ENCODE results near the gene KRTAP4-4. TPM values are rescaled to one million over a fixed set of nuclear protein-coding genes. Genes with fewer than 3 reads are reported as not detected.

Gene KRTAP4-4
- total and polyA plus RNA-seq, 2 experiments from 2014 or later = not detected

DNA sequence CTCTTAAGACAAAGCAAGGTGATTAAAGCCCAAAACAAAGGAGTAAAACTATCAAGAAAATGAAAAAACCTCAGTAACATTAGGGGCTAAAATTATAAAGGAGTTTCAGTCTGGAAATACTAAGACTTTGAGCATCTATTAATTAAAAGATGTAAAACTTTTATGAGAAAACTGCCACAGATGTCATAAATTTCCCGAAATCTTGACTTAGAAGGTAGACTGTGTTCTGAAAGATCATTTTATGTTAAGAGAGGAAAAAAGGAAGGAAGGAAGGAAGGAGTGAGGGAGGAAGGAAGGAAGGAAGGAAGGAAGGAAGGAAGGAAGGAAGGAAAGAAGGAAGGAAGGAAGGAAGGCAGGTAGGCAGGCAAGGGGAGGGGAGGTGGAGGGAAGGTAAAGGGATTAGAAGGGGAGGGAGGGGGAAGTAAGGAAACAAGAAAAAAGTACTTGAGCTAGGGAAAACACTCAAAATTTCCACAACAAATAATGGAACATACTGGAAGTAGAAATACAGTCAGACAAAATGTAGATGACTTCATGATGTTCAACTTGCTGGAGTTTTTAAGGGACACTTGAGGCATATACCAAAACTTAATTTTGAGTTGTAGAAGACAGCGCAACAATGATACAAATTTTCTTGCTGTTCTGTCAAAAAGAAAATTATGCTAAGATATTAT lies 12.9 kb downstream of the KRTAP4-4 start:
- Histone ChIP-seq H3K27me3 (replicated peaks; ENCODE audit: insufficient read depth) (no peaks in the 10 kb centered on the region), H3F3A (ENCODE audit: insufficient read depth) (no peaks in the 10 kb centered on the region), H3K79me2 (ENCODE audit: insufficient read depth) (no peaks in the 10 kb centered on the region), H4K20me1 (ENCODE audit: insufficient read depth) (no peaks in the 10 kb centered on the region), H3K9me3 (ENCODE audit: low read depth) (no peaks in the 10 kb centered on the region), H3K9me2 (ENCODE audit: insufficient read depth) (no peaks in the 10 kb centered on the region), H2AFZ (no peak overlapping the region), H3K9ac (no peak overlapping the region), H3K4me2 (ENCODE audit: unreplicated experiment) (no peak overlapping the region), H3K4me1 (ENCODE audit: insufficient read depth) (no peaks in the 10 kb centered on the region), H3K27ac (no peak overlapping the region), H3K4me3 (no peak overlapping the region), H3K36me3 (ENCODE audit: low read depth) (no peaks in the 10 kb centered on the region)
- in situ Hi-C loops (cut with MboI) = no loop called here
- WGBS, 2 experiments (ENCODE audit: low coverage in 1 of 2, low lambda C conversion rate in 2 of 2, missing lambda C conversion rate in 2 of 2) = 86 to 88% methylated on average over 2 of the region's 2 CpGs
- TF ChIP-seq EZH2 (IDR thresholded peaks at IDR 0.05; ENCODE audit: insufficient read depth, poor library complexity, severe bottlenecking) = no peak
- no peak for TF ChIP-seq EZH2phosphoT487 (IDR thresholded peaks at IDR 0.05; ENCODE audit: insufficient read depth, low read depth)
- no peak for DNase-seq

DNA sequence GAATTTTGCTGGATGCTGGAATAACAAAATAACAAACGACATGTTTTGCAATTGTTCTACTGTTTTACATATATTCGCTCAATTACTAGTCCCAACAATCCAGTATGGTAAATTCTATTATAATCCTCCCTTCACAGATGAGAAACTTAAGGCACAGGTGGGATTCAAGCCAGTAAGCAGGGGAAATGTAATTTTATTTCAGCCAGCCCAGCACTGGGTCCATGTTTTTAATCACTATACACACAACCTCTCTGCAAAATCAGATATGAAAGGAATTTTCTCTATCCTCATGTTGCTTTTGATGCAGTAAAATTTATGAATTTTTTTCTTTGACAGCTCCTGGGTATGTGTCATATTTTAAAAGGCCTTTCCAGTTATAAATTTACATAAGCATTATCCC lies 15.3 kb downstream of the KRTAP4-4 start:
- Histone ChIP-seq H3F3A (ENCODE audit: insufficient read depth) (peaks cover 12% of the 10 kb centered on the region), H3K4me3 (no peak overlapping the region), H3K27me3 (replicated peaks; ENCODE audit: insufficient read depth) (no peaks in the 10 kb centered on the region), H4K20me1 (ENCODE audit: insufficient read depth) (no peaks in the 10 kb centered on the region), H3K9ac (no peak overlapping the region), H2AFZ (no peak overlapping the region), H3K4me1 (ENCODE audit: insufficient read depth) (peaks cover 13% of the 10 kb centered on the region), H3K79me2 (ENCODE audit: insufficient read depth) (no peaks in the 10 kb centered on the region), H3K27ac (no peak overlapping the region), H3K9me2 (ENCODE audit: insufficient read depth) (no peaks in the 10 kb centered on the region), H3K9me3 (ENCODE audit: low read depth) (no peaks in the 10 kb centered on the region), H3K36me3 (ENCODE audit: low read depth) (no peaks in the 10 kb centered on the region), H3K4me2 (ENCODE audit: unreplicated experiment) (no peak overlapping the region)
- no peak for DNase-seq
- TF ChIP-seq EZH2 (IDR thresholded peaks at IDR 0.05; ENCODE audit: insufficient read depth, poor library complexity, severe bottlenecking) (no peak), EZH2phosphoT487 (IDR thresholded peaks at IDR 0.05; ENCODE audit: insufficient read depth, low read depth) (no peak)
- in situ Hi-C loops (cut with MboI) = no loop called here
- WGBS, 2 experiments (ENCODE audit: low coverage in 1 of 2, low lambda C conversion rate in 2 of 2, missing lambda C conversion rate in 2 of 2) = 82 to 90% methylated on average over 2 of the region's 2 CpGs

DNA sequence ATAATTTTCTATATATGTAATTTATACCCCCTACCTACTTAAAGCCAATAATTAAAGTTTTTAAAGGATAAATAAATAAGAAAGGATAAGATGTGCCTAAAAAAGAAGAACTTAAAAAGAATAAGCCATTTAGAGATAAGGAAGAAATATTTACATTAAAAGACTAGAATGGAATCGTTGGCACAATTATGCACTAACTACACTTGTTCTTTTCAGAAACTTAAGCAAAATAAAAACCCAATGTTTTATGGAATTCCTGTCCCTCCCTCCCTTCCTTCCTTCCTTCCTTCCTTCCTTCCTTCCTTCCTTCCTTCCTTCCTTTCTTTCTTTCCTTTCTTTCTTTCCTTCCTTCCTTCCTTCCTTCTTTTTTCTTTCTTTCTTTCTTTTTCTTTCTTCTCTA lies 15.7 kb downstream of the KRTAP4-4 start:
- in situ Hi-C loops (cut with MboI) = no loop called here
- no peak for DNase-seq
- 93 to 96% methylated on average over 1 of the region's 1 CpG for WGBS, 2 experiments (ENCODE audit: low coverage in 1 of 2, low lambda C conversion rate in 2 of 2, missing lambda C conversion rate in 2 of 2)

DNA sequence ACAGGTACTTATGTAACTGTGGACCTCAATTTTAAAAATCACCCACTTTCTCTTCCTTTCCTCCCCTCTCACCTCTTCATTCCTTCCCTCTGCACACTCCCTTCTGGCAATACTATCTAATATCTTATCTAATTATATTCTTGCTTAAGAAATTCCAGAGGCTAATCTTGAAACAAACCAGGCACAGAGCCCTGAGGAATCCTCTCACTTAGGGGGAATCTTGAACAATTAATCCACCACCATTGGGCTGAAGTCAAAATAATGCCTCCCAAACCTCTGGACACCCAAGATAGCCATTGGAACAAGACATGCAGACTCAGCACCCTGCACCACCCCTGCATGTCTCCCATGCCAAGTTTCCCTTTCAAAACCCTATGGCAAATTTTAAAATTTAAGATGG lies 19.2 kb downstream of the KRTAP4-4 start:
- Histone ChIP-seq H3K36me3 (ENCODE audit: low read depth) (no peaks in the 10 kb centered on the region), H3K9me2 (ENCODE audit: insufficient read depth) (peaks cover 2% of the 10 kb centered on the region; the same call in 1 of the 2 replicates), H3K4me1 (ENCODE audit: insufficient read depth) (peaks cover 14% of the 10 kb centered on the region), H3K27me3 (replicated peaks; ENCODE audit: insufficient read depth) (no peaks in the 10 kb centered on the region), H2AFZ (no peak overlapping the region), H3K9ac (peak overlapping the region; percentile 10; the same call in 1 of the 2 replicates), H3K4me2 (ENCODE audit: unreplicated experiment) (peak overlapping the region; percentile 38), H3F3A (ENCODE audit: insufficient read depth) (peaks cover 13% of the 10 kb centered on the region), H3K27ac (peak overlapping the region; percentile 83), H4K20me1 (ENCODE audit: insufficient read depth) (no peaks in the 10 kb centered on the region), H3K9me3 (ENCODE audit: low read depth) (no peaks in the 10 kb centered on the region), H3K79me2 (ENCODE audit: insufficient read depth) (no peaks in the 10 kb centered on the region), H3K4me3 (no peak overlapping the region)
- in situ Hi-C loops (cut with MboI) = no loop called here
- no peak for TF ChIP-seq EZH2 (IDR thresholded peaks at IDR 0.05; ENCODE audit: insufficient read depth, poor library complexity, severe bottlenecking)
- TF ChIP-seq EZH2phosphoT487 (IDR thresholded peaks at IDR 0.05; ENCODE audit: insufficient read depth, low read depth) = no peak
- no peak for DNase-seq

More for the DNA sequence above, 15.7 kb downstream of the KRTAP4-4 start:
- Histone ChIP-seq H3F3A (ENCODE audit: insufficient read depth) (peaks cover 13% of the 10 kb centered on the region), H4K20me1 (ENCODE audit: insufficient read depth) (no peaks in the 10 kb centered on the region), H3K9me3 (ENCODE audit: low read depth) (no peaks in the 10 kb centered on the region), H3K79me2 (ENCODE audit: insufficient read depth) (no peaks in the 10 kb centered on the region), H3K27ac (no peak overlapping the region), H3K9ac (no peak overlapping the region), H2AFZ (no peak overlapping the region), H3K36me3 (ENCODE audit: low read depth) (no peaks in the 10 kb centered on the region), H3K4me1 (ENCODE audit: insufficient read depth) (peaks cover 14% of the 10 kb centered on the region), H3K9me2 (ENCODE audit: insufficient read depth) (no peaks in the 10 kb centered on the region), H3K4me2 (ENCODE audit: unreplicated experiment) (no peak overlapping the region), H3K4me3 (no peak overlapping the region), H3K27me3 (replicated peaks; ENCODE audit: insufficient read depth) (no peaks in the 10 kb centered on the region)
- TF ChIP-seq EZH2 (IDR thresholded peaks at IDR 0.05; ENCODE audit: insufficient read depth, poor library complexity, severe bottlenecking) (no peak), EZH2phosphoT487 (IDR thresholded peaks at IDR 0.05; ENCODE audit: insufficient read depth, low read depth) (no peak)

Measured in GM23248 (cell line).